Measurements from ENCODE around the gene BST1. TPM values are rescaled to one million over a fixed set of nuclear protein-coding genes. Genes with fewer than 3 reads are reported as not detected.
A peak's percentile ranks its signal among the peaks of the same experiment; 100 is the strongest.

BST1 gene
- total and polyA plus RNA-seq, 2 donors (not counting 1 experiment from before 2014, with no cell fraction given), result 15.7 to 48.8 TPM

DNA sequence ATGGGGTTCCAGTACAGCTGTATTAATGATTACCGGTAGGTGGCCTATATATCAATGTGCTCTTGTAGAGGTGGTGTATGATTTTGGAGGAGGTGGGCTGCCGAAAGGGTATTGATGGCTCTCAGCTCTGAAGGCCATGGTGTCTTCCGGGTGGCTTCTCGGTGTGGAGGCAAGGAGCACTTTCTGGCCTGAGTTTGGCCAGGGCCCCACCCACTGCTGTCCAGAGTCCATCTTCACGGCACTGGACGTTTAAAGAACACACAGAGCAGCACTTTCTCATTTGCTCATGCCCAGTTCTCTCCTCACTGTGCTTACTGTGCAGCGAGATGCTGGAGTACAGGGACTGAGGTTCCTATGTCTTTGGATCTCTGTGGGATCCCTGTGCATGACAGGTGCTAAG, 16.1 kb downstream of the BST1 start:
- Histone ChIP-seq H3K4me1 (ENCODE audit: control insufficient read depth, extremely low read depth, insufficient read depth, low read length) (peaks cover 17% of the 10 kb centered on the region), H3K4me2 (ENCODE audit: extremely low read depth, insufficient read depth, low read length) (no peak overlapping the region)

GRCh38 chr4:15719506-15719905, 16.6 kb downstream of the BST1 start:
- Histone ChIP-seq H3K79me2 (ENCODE audit: control insufficient read depth, insufficient read depth, low read length) (no peaks in the 10 kb centered on the region), H3K36me3 (ENCODE audit: control insufficient read depth, insufficient read depth, low read length) (peaks cover 2% of the 10 kb centered on the region), H3K9ac (ENCODE audit: insufficient read depth, low read length) (no peak overlapping the region), H3K9me3 (ENCODE audit: control insufficient read depth, insufficient read depth, low read depth, low read length) (no peaks in the 10 kb centered on the region), H3K4me3 (replicated peaks in 1 of 4; ENCODE audit: control extremely low read depth in 1 of 4, insufficient read depth in 1 of 4, low read depth in 3 of 4, low read length in 4 of 4) (no peak overlapping the region), H4K20me1 (ENCODE audit: control insufficient read depth, extremely low read depth, insufficient read depth, low read length) (no peaks in the 10 kb centered on the region), H3K27ac (ENCODE audit: insufficient read depth, low read length) (no peak overlapping the region), H3K4me2 (ENCODE audit: extremely low read depth, insufficient read depth, low read length) (no peak overlapping the region), H2AFZ (ENCODE audit: low read length) (no peak overlapping the region), H3K27me3 (ENCODE audit: control insufficient read depth, insufficient read depth, low read length) (no peaks in the 10 kb centered on the region), H3K4me1 (ENCODE audit: control insufficient read depth, extremely low read depth, insufficient read depth, low read length) (peaks cover 14% of the 10 kb centered on the region)
- DNase-seq (ENCODE audit: low read depth in 2 of 2), result peak in 1 of 2 donors; percentile 65
- TF ChIP-seq EZH2 (IDR thresholded peaks at IDR 0.05; ENCODE audit: low read length, missing control alignments), result no peak
- TF ChIP-seq, protein P1, sequence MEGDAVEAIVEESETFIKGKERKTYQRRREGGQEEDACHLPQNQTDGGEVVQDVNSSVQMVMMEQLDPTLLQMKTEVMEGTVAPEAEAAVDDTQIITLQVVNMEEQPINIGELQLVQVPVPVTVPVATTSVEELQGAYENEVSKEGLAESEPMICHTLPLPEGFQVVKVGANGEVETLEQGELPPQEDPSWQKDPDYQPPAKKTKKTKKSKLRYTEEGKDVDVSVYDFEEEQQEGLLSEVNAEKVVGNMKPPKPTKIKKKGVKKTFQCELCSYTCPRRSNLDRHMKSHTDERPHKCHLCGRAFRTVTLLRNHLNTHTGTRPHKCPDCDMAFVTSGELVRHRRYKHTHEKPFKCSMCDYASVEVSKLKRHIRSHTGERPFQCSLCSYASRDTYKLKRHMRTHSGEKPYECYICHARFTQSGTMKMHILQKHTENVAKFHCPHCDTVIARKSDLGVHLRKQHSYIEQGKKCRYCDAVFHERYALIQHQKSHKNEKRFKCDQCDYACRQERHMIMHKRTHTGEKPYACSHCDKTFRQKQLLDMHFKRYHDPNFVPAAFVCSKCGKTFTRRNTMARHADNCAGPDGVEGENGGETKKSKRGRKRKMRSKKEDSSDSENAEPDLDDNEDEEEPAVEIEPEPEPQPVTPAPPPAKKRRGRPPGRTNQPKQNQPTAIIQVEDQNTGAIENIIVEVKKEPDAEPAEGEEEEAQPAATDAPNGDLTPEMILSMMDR (conservative IDR thresholded peaks at IDR 0.05 in 1 of 2, IDR thresholded peaks at IDR 0.05 in 1 of 2; ENCODE audit: low read depth in 1 of 2, low read length in 2 of 2), result no peak

More for the DNA sequence above, 16.1 kb downstream of the BST1 start:
- Histone ChIP-seq H3K9me3 (ENCODE audit: control insufficient read depth, insufficient read depth, low read depth, low read length) (no peaks in the 10 kb centered on the region), H4K20me1 (ENCODE audit: control insufficient read depth, extremely low read depth, insufficient read depth, low read length) (no peaks in the 10 kb centered on the region), H3K4me3 (replicated peaks in 1 of 4; ENCODE audit: control extremely low read depth in 1 of 4, insufficient read depth in 1 of 4, low read depth in 3 of 4, low read length in 4 of 4) (no peak overlapping the region), H3K27ac (ENCODE audit: insufficient read depth, low read length) (no peak overlapping the region), H2AFZ (ENCODE audit: low read length) (no peak overlapping the region), H3K9ac (ENCODE audit: insufficient read depth, low read length) (no peak overlapping the region), H3K27me3 (ENCODE audit: control insufficient read depth, insufficient read depth, low read length) (no peaks in the 10 kb centered on the region), H3K79me2 (ENCODE audit: control insufficient read depth, insufficient read depth, low read length) (no peaks in the 10 kb centered on the region), H3K36me3 (ENCODE audit: control insufficient read depth, insufficient read depth, low read length) (peaks cover 2% of the 10 kb centered on the region)
- DNase-seq (ENCODE audit: low read depth in 2 of 2), result no peak
- TF ChIP-seq, protein P1 (conservative IDR thresholded peaks at IDR 0.05 in 1 of 2, IDR thresholded peaks at IDR 0.05 in 1 of 2; ENCODE audit: low read depth in 1 of 2, low read length in 2 of 2), result no peak
- no peak for TF ChIP-seq EZH2 (IDR thresholded peaks at IDR 0.05; ENCODE audit: low read length, missing control alignments)

DNA sequence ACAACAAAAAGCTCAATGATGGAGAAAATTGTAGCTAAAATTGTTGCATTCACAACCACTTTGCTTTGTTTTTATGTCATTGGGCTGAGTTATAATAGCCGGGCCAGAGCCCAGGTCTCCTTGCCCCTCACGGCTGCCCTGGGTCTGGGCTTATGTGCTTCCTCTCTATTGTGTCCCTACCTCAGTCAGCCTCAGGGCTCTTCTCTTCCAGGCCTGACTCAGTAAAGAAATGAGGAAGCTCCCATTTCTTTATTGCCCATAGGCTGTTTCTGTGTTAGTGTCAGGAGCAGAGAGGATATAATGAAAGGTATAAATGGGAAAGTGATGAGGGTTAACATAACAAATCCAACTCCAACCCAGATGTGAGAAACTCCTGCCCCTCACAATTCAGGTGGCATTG, 18.0 kb downstream of the BST1 start:
- no peaks in the 10 kb centered on the region for H4K20me1 ChIP-seq (ENCODE audit: control insufficient read depth, extremely low read depth, insufficient read depth, low read length)
- peaks cover 2% of the 10 kb centered on the region for H3K36me3 ChIP-seq (ENCODE audit: control insufficient read depth, insufficient read depth, low read length)
- no peak for DNase-seq (ENCODE audit: low read depth in 2 of 2)
- H3K4me2 ChIP-seq (ENCODE audit: extremely low read depth, insufficient read depth, low read length), result no peak overlapping the region
- H3K27ac ChIP-seq (ENCODE audit: insufficient read depth, low read length), result no peak overlapping the region
- no peak for TF ChIP-seq EZH2 (IDR thresholded peaks at IDR 0.05; ENCODE audit: low read length, missing control alignments)
- TF ChIP-seq, protein P1 (conservative IDR thresholded peaks at IDR 0.05 in 1 of 2, IDR thresholded peaks at IDR 0.05 in 1 of 2; ENCODE audit: low read depth in 1 of 2, low read length in 2 of 2), result no peak
- no peaks in the 10 kb centered on the region for H3K79me2 ChIP-seq (ENCODE audit: control insufficient read depth, insufficient read depth, low read length)
- H3K9me3 ChIP-seq (ENCODE audit: control insufficient read depth, insufficient read depth, low read depth, low read length), result no peaks in the 10 kb centered on the region
- no peaks in the 10 kb centered on the region for H3K27me3 ChIP-seq (ENCODE audit: control insufficient read depth, insufficient read depth, low read length)
- H3K4me3 ChIP-seq (replicated peaks in 1 of 4; ENCODE audit: control extremely low read depth in 1 of 4, insufficient read depth in 1 of 4, low read depth in 3 of 4, low read length in 4 of 4), result no peak overlapping the region
- H2AFZ ChIP-seq (ENCODE audit: low read length), result no peak overlapping the region
- no peak overlapping the region for H3K9ac ChIP-seq (ENCODE audit: insufficient read depth, low read length)
- H3K4me1 ChIP-seq (ENCODE audit: control insufficient read depth, extremely low read depth, insufficient read depth, low read length), result peaks cover 11% of the 10 kb centered on the region
